ENCODE measurements around the gene NEU2. TPM values are rescaled to one million over a fixed set of nuclear protein-coding genes. Genes with fewer than 3 reads are reported as not detected.
A peak's percentile ranks its signal among the peaks of the same experiment; 100 is the strongest.
"Not testable (repeated sequence)": the region's sequence is repeated elsewhere in the genome, so short reads cannot be mapped to it uniquely, and the experiment has no call there.

Gene NEU2
- total RNA-seq, 3 donors from 2014 or later (not counting 1 experiment from before 2014, with no cell fraction given) = not detected

- peaks cover 25 to 37% of the 10 kb centered on the region in 2 donors for H3K4me1 Mint-ChIP-seq
- no peak overlapping the region for H3K27ac ChIP-seq (ENCODE audit: low read length)
- H3K27me3 Mint-ChIP-seq (ENCODE audit: low read depth in 2 of 2) = no peaks in the 10 kb centered on the region
- no peaks in the 10 kb centered on the region for H3K9me3 Mint-ChIP-seq
- ATAC-seq = no peak
- no peaks in the 10 kb centered on the region for H3K36me3 ChIP-seq (ENCODE audit: control insufficient read depth, insufficient read depth, low read length)
- H3K4me3 Mint-ChIP-seq = no peak overlapping the region
- H3K36me3 Mint-ChIP-seq = no peaks in the 10 kb centered on the region
- H3K27ac Mint-ChIP-seq = peak overlapping the region in 1 of 2 donors; percentile 62
- intact Hi-C loops (cut with micrococcal nuclease) = no loop called here
- H3K9me3 ChIP-seq (ENCODE audit: control insufficient read depth, insufficient read depth, low read length) = no peaks in the 10 kb centered on the region
- H3K27me3 ChIP-seq (ENCODE audit: control insufficient read depth, insufficient read depth, low read length) = no peaks in the 10 kb centered on the region
- TF ChIP-seq CTCF (IDR thresholded peaks at IDR 0.05) = no peak
- peaks cover 18% of the 10 kb centered on the region for H3K4me1 ChIP-seq (ENCODE audit: control insufficient read depth, insufficient read depth, low read length)
- 96% methylated on average over 10 of the region's 10 CpGs for WGBS (ENCODE audit: insufficient coverage)
- no peak for DNase-seq
- H3K4me3 ChIP-seq (ENCODE audit: low read length) = no peak overlapping the region
These were observed 16.2 kb downstream of the NEU2 start for GRCh38 chr2:233048569-233049193.

GRCh38 chr2:233049194-233049761, 16.8 kb downstream of the NEU2 start:
- no peak overlapping the region for H3K27ac ChIP-seq (ENCODE audit: low read length)
- H3K4me3 Mint-ChIP-seq = peak overlapping the region; percentile 45
- no peaks in the 10 kb centered on the region for H3K9me3 ChIP-seq (ENCODE audit: control insufficient read depth, insufficient read depth, low read length)
- no peaks in the 10 kb centered on the region for H3K9me3 Mint-ChIP-seq
- peaks cover 24% of the 10 kb centered on the region for H3K4me1 ChIP-seq (ENCODE audit: control insufficient read depth, insufficient read depth, low read length)
- H3K4me3 ChIP-seq (ENCODE audit: low read length) = no peak overlapping the region
- H3K36me3 Mint-ChIP-seq = no peaks in the 10 kb centered on the region
- TF ChIP-seq CTCF (IDR thresholded peaks at IDR 0.05) = no peak
- ATAC-seq = peak; percentile 59 to 89 (median 88)
- WGBS (ENCODE audit: insufficient coverage) = 53% methylated on average over 3 of the region's 4 CpGs
- H3K27me3 ChIP-seq (ENCODE audit: control insufficient read depth, insufficient read depth, low read length) = no peaks in the 10 kb centered on the region
- DNase-seq = peak in 1 of 2 donors; percentile 60
- intact Hi-C loops (cut with micrococcal nuclease) = no loop called here
- H3K27ac Mint-ChIP-seq = peak overlapping the region; percentile 3 to 62
- H3K36me3 ChIP-seq (ENCODE audit: control insufficient read depth, insufficient read depth, low read length) = no peaks in the 10 kb centered on the region
- H3K4me1 Mint-ChIP-seq = peaks cover 31 to 43% of the 10 kb centered on the region in 2 donors
- H3K27me3 Mint-ChIP-seq (ENCODE audit: low read depth in 2 of 2) = no peaks in the 10 kb centered on the region

DNA sequence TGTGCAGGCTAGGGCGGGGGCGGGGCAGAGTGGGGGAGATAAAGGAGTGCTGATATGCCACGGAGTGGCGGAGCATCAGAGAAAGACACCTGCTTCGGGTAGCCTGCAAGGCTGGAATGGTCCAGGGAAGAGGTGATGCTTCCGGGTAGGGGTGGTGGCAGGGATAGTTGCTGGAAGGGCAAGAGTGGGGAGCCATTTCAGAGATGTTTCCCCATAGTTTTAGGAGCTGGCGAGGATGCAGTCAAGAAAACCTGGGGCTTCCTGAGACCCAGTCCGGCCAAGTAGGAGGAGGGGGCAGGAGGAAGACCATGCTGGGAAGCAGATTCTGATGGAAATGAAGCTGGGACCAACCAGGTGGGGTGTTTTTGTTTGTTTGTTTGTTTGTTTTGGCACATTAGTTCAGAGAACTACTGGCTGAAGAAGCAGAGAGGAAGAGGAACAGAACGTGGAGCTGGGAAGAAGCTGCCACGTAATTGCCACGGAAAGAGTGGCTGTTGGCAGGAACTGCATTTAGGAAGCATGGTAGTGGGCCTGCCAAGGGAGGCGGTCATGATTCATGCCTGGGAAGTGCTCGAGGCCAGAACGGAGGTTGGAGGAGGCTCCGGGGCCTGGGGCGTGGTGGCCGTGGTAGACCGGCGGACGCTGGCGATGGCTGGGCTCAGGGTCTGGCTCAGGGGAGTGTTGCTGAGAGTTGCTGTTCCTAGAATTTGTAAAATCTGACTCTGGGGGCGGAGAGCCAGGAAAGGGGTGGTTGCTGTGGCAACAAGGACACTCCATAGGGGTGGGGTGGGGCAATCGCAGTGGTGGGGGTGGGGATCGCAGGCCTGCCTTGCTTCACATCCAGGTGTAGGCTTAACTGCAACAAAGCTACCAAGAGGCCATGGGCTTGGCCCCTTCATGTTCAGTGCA, 19.0 kb downstream of the NEU2 start:
- Mint-ChIP-seq H3K36me3 (no peaks in the 10 kb centered on the region), H3K27ac (no peak overlapping the region), H3K4me3 (no peak overlapping the region), H3K9me3 (no peaks in the 10 kb centered on the region), H3K27me3 (ENCODE audit: low read depth in 2 of 2) (no peaks in the 10 kb centered on the region), H3K4me1 (peaks cover 34 to 48% of the 10 kb centered on the region in 2 donors)
- Histone ChIP-seq H3K27me3 (ENCODE audit: control insufficient read depth, insufficient read depth, low read length) (no peaks in the 10 kb centered on the region), H3K9me3 (ENCODE audit: control insufficient read depth, insufficient read depth, low read length) (no peaks in the 10 kb centered on the region), H3K36me3 (ENCODE audit: control insufficient read depth, insufficient read depth, low read length) (no peaks in the 10 kb centered on the region), H3K27ac (ENCODE audit: low read length) (no peak overlapping the region), H3K4me3 (ENCODE audit: low read length) (no peak overlapping the region), H3K4me1 (ENCODE audit: control insufficient read depth, insufficient read depth, low read length) (peaks cover 28% of the 10 kb centered on the region)
- DNase-seq = no peak
- no peak for TF ChIP-seq CTCF (IDR thresholded peaks at IDR 0.05)
- 82% methylated on average over 24 of the region's 24 CpGs for WGBS (ENCODE audit: insufficient coverage)
- intact Hi-C loops (cut with micrococcal nuclease) = no loop called here
- no peak for ATAC-seq

DNA sequence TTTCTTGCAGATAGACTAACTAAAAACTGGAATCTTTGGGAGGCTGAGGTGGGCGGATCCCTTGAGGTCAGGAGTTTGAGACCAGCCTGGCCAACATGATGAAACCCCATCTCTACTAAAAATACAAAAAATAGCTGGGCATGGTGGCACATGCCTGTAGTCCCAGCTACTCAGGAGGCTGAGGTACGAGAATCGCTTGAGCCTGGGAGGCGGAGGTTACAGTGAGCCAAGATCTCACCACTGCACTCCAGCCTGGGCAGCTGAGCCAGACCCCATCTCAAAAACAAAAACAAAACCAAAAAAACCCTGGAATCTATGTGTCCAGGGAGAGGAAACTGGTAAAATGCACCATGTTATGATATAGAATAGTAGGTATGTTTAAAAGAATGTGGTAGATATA, 20.0 kb downstream of the NEU2 start:
- H3K27me3 Mint-ChIP-seq (ENCODE audit: low read depth in 2 of 2); H3K9me3 Mint-ChIP-seq; ATAC-seq; H3K27ac Mint-ChIP-seq; H3K36me3 Mint-ChIP-seq; intact Hi-C loops (cut with micrococcal nuclease); H3K27ac ChIP-seq (ENCODE audit: low read length); DNase-seq; H3K27me3 ChIP-seq (ENCODE audit: control insufficient read depth, insufficient read depth, low read length); H3K4me3 Mint-ChIP-seq; H3K4me3 ChIP-seq (ENCODE audit: low read length); H3K9me3 ChIP-seq (ENCODE audit: control insufficient read depth, insufficient read depth, low read length); H3K36me3 ChIP-seq (ENCODE audit: control insufficient read depth, insufficient read depth, low read length): not testable (repeated sequence)
- peaks cover 34 to 48% of the 10 kb centered on the region in 2 donors for H3K4me1 Mint-ChIP-seq
- peaks cover 28% of the 10 kb centered on the region for H3K4me1 ChIP-seq (ENCODE audit: control insufficient read depth, insufficient read depth, low read length)
- WGBS (ENCODE audit: insufficient coverage) = 91% methylated on average over 4 of the region's 4 CpGs
